Thoracic aorta (tissue), 2 donors: ENCODE measurements around the gene SFMBT2. TPM values are rescaled to one million over a fixed set of nuclear protein-coding genes. Genes with fewer than 3 reads are reported as not detected.

ENCODE experiments used
- ATAC-seq: fragments of 150-250 bp; one replicate; pipeline ENCODE4 v1.8.0; 2017; ENCODE audit warnings: low read depth; ENCODE audit not compliant: insufficient number of reproducible peaks, low FRiP score
- DNase-seq: peaks from one replicate; pipeline ENCODE4 v3.0.0-alpha.2; 2020; ENCODE audit warnings: low spot score
- H3K27ac ChIP-seq, 2 donors: fragments of 200-600 bp; sonication (generic); 1 replicate in 1 of 2; 2 replicates in 1 of 2; pipeline ENCODE4 v1.5.1; 2016; ENCODE audit warnings: mild to moderate bottlenecking in 2 of 2, moderate library complexity in 2 of 2
- H3K27me3 ChIP-seq: fragments of 200-600 bp; sonication (generic); replicated peaks from 2 replicates; pipeline ENCODE4 v1.6.0; 2016; ENCODE audit warnings: mild to moderate bottlenecking; ENCODE audit not compliant: insufficient read depth
- H3K36me3 ChIP-seq: fragments of 200-600 bp; sonication (generic); one replicate; pipeline ENCODE4 v1.5.1; 2016
- H3K4me1 ChIP-seq, 2 donors: fragments of 200-600 bp; sonication (generic); 1 replicate in 1 of 2; 2 replicates in 1 of 2; pipeline versions ENCODE4 v1.5.1 to v1.6.0; 2016; ENCODE audit warnings: low read depth in 2 of 2, mild to moderate bottlenecking in 1 of 2; ENCODE audit not compliant: control insufficient read depth in 1 of 2
- H3K4me3 ChIP-seq: fragments of 200-600 bp; sonication (generic); 2 replicates; pipeline ENCODE4 v1.5.1; 2016; ENCODE audit warnings: mild to moderate bottlenecking
- H3K9me3 ChIP-seq: fragments of 200-600 bp; sonication (generic); 2 replicates; pipeline ENCODE4 v1.5.1; 2016
- total RNA-seq, 2 donors: library from RNA; depleted of rRNA; stranded (reverse); fragments of >200 nt; gene quantifications; one replicate each; pipeline versions ENCODE4 v1.1.0 to v1.2.3, GENCODE V29; 2016
- TF ChIP-seq, protein P1 (sequence below): fragments of 200-600 bp; sonication (generic); IDR thresholded peaks from one replicate; pipeline ENCODE4 v1.5.1; 2019; ENCODE audit warnings: antibody characterized with exemption

The SFMBT2 gene
- total RNA-seq, 2 donors from 2014 or later: 8.5 to 9.0 TPM

DNA sequence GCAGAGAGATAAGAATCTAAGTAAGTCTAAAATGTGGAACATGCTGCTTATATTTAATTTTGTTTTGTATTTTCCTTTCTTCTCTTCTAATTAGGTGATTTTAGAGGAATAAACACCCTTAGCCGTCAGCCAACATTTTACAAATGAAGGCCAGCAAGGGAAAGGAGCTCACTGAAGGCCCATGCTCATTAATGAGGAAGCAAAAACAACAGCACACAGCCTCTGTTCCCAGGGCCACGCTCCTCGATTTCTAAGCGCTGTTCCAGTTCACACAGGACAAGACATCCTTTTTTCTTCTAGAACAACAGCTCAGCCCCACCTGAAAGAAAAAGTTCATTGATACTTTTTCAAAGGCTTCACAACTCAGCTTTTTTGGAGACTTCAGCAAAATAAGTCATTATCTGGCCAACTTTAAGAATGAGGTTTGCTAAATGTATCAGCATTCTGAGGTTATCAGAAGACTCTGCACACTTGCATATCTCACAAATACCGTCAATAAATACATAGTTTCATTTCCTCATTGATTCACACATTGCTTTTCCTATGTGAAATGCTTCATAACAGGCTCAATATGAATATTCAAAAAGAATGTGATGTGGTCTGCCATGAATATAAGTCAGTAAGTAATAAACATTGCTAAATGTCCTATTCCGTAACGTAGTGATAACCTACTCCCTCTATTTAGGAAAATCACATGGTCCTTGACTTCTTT is 34.8 kb upstream of the SFMBT2 start:
- H3K36me3 ChIP-seq: no peaks in the 10 kb centered on the region
- H3K4me3 ChIP-seq: no peak overlapping the region
- no peak overlapping the region for H3K27ac ChIP-seq
- no peak for DNase-seq
- ATAC-seq: no peak
- TF ChIP-seq, protein P1, sequence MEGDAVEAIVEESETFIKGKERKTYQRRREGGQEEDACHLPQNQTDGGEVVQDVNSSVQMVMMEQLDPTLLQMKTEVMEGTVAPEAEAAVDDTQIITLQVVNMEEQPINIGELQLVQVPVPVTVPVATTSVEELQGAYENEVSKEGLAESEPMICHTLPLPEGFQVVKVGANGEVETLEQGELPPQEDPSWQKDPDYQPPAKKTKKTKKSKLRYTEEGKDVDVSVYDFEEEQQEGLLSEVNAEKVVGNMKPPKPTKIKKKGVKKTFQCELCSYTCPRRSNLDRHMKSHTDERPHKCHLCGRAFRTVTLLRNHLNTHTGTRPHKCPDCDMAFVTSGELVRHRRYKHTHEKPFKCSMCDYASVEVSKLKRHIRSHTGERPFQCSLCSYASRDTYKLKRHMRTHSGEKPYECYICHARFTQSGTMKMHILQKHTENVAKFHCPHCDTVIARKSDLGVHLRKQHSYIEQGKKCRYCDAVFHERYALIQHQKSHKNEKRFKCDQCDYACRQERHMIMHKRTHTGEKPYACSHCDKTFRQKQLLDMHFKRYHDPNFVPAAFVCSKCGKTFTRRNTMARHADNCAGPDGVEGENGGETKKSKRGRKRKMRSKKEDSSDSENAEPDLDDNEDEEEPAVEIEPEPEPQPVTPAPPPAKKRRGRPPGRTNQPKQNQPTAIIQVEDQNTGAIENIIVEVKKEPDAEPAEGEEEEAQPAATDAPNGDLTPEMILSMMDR: no peak
- peaks cover 8% of the 10 kb centered on the region for H3K9me3 ChIP-seq
- H3K27me3 ChIP-seq: no peaks in the 10 kb centered on the region
- H3K4me1 ChIP-seq: no peaks in the 10 kb centered on the region

DNA sequence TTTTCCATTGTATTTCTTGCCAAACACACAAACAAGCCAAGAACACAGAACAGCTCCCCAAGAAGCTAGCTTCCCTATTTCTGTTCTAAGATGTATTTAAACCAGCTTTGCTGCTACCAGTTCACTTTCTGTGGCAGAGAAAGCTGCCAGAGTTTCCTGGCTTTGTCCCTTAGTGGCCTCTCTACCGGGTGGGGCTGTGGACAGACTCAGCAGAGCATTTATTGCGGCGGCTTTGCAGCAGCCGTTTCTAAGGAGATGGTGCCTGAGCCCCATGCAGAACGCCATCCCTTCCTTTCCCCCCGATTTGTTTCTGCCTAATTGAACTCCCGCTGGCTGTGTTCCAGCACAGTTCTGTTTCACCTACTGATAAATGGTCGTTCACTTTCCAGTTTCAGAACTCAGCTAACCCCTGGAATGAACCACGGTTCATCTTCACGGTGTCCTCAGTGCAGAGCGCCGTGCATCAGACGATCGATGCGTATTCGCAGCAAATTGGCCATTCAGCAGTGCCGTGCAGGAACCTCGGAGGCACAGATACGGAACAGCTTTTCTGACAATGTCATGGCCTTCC is 33.8 kb upstream of the SFMBT2 start:
- Histone ChIP-seq H3K36me3 (no peaks in the 10 kb centered on the region), H3K27me3 (no peaks in the 10 kb centered on the region), H3K9me3 (peaks cover 8% of the 10 kb centered on the region), H3K4me3 (no peak overlapping the region), H3K4me1 (no peaks in the 10 kb centered on the region), H3K27ac (no peak overlapping the region)
- ATAC-seq (no peak), DNase-seq (no peak)
- TF ChIP-seq, protein P1: no peak

DNA sequence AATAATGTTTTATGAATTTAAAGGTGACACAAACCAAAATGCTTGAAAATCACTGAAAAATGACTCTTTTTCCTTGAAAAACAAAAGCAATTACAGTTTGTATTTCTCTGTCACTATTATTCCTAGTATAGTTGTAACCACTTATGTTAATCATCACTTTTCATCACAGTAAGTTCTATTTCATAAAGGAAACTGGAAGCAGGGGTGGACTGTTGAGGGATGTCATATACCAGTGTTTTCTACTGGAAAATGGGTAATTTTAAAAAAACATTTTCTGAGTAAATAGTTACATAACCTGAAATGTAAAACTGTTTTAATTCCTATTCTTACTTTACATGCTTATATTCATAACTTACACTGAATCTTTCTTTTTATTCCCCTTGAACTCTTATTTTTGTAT is 32.2 kb upstream of the SFMBT2 start:
- TF ChIP-seq, protein P1: no peak
- no peaks in the 10 kb centered on the region for H3K4me1 ChIP-seq
- DNase-seq: no peak
- H3K27ac ChIP-seq: no peak overlapping the region
- no peaks in the 10 kb centered on the region for H3K27me3 ChIP-seq
- H3K36me3 ChIP-seq: no peaks in the 10 kb centered on the region
- no peak overlapping the region for H3K4me3 ChIP-seq
- no peaks in the 10 kb centered on the region for H3K9me3 ChIP-seq
- no peak for ATAC-seq

DNA sequence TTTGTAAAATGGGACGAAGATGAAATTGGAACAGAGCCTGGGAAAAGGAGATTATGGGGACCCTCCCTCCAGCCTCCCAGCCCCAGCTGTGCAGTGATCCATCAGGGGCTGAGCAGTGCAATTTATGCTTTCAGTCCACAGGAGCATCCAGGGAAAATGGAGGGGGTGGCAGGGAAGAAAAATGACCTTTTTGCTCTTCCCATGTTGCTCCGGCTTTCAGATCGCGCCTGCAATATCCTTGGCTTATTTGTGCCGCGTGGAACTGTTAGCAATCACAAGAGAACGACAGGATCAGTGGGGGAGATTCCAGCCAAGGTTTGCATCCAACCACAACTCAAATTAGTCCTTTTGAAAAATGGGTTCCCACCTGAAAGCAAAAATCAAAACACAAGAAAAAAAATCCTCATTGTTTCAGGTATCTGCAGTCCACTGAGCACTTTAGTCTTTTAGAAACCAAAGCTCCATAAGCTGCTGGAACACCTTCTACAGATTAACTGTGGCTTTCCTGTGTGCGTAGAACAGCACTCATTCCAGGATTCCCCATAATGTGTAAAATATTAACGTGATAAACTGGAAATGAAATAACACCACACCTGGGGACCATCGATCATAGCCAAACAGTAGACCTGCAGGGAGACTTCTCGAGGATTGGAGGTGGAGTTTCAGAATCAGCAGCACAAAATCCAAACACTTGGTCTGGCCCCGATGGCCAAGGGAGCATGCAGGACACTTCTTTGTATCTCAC is 30.7 kb upstream of the SFMBT2 start:
- no peak overlapping the region for H3K4me3 ChIP-seq
- ATAC-seq (no peak), DNase-seq (no peak)
- no peaks in the 10 kb centered on the region for H3K27me3 ChIP-seq
- no peaks in the 10 kb centered on the region for H3K36me3 ChIP-seq
- no peak overlapping the region for H3K27ac ChIP-seq
- no peaks in the 10 kb centered on the region for H3K4me1 ChIP-seq
- TF ChIP-seq, protein P1: no peak
- H3K9me3 ChIP-seq: no peaks in the 10 kb centered on the region

DNA sequence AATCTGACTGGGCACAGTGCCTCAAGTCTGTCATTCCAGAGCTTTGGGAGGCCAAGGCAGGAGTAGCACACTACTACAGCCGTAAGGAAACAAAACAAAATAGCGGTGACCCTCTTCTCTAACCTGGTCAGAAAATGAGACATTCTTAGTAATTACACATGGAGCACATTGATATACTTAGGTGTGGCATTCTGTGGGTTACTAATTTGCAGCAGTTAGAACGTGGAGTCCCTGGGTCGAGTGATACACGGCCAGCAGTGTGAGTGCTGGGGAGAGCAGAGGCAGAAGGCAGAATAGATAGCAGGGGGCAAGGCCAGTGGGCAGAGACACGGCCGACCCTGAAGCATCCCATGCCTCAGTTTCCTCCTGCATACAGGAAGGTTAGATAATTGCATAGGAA is 28.9 kb upstream of the SFMBT2 start:
- H3K27me3 ChIP-seq: no peaks in the 10 kb centered on the region
- no peak for ATAC-seq
- no peaks in the 10 kb centered on the region for H3K36me3 ChIP-seq
- H3K4me1 ChIP-seq: no peaks in the 10 kb centered on the region
- DNase-seq: no peak
- no peak overlapping the region for H3K27ac ChIP-seq
- no peak overlapping the region for H3K4me3 ChIP-seq
- H3K9me3 ChIP-seq: no peaks in the 10 kb centered on the region
- TF ChIP-seq, protein P1: no peak
